HCT116 (cell line): ENCODE measurements around the gene KANK3. TPM values are rescaled to one million over a fixed set of nuclear protein-coding genes. Genes with fewer than 3 reads are reported as not detected.
A peak's percentile ranks its signal among the peaks of the same experiment; 100 is the strongest.

Experiments
- ATAC-seq: fragments of 200-7000 bp; cut with Tn5 transposase; 2 replicates; pipeline ENCODE4 v1.9.1; 2020; ENCODE audit warnings: mild to moderate bottlenecking, moderate library complexity
- BruUV-seq: library from RNA; stranded (reverse); fragments of 400-500 nt; replicated peaks from 2 replicates; lab custom pipeline; 2021; lab: Mats Ljungman, UMichigan
- CTCF ChIA-PET: fragments of 300-600 bp; sonication (Branson Sonifier 250); formaldehyde crosslinking; loops from one replicate; lab custom pipeline; 2021; ENCODE audit warnings: antibody characterized with exemption; lab: Charles Lee
- POLR2A ChIA-PET: fragments of 300-600, 350-600 bp; sonication (Branson Sonifier 250); formaldehyde crosslinking; loops from one replicate; lab custom pipeline; 2021; ENCODE audit warnings: antibody characterized with exemption; lab: Charles Lee
- RAD21 ChIA-PET, 2 experiments: fragments of 300-600 bp; sonication (Branson Sonifier 250); formaldehyde crosslinking; loops; one replicate each; lab custom pipeline; 2023; ENCODE audit warnings: low total read pairs in 2 of 2; ENCODE audit not compliant: uncharacterized antibody in 2 of 2, unreplicated experiment in 2 of 2, low non-redundant PET in 1 of 2; lab: Charles Lee
- DNase-seq: peaks from one replicate; pipeline ENCODE4 v3.0.0-alpha.2; 2010; ENCODE audit warnings: low read depth, low spot score
- H2AFZ ChIP-seq: fragments of 200-600 bp; shearing (Covaris generic), sonication (generic); 2 replicates; pipeline ENCODE4 v1.6.1; 2017; ENCODE audit warnings: low read depth, mixed run types, mixed read lengths, antibody characterized with exemption, low read length; ENCODE audit not compliant: poor library complexity, severe bottlenecking
- H3K27ac ChIP-seq: 2 replicates; pipeline ENCODE4 v1.5.1; 2012; ENCODE audit warnings: low read depth, low read length
- H3K27me3 ChIP-seq: fragments of 200-600 bp; sonication (generic); 2 replicates; pipeline ENCODE4 v1.6.1; 2016; ENCODE audit warnings: mixed run types, low read length, mixed read lengths; ENCODE audit not compliant: insufficient read depth
- H3K36me3 ChIP-seq, 2 experiments: fragments of 200-500 bp in 1 of 2; fragments of 200-600 bp in 1 of 2; sonication (Bioruptor generic) in 1 of 2; sonication (generic) in 1 of 2; 2 replicates each; pipeline versions ENCODE4 v1.5.1 to v1.6.1; 2014 to 2016; ENCODE audit warnings: low read length in 2 of 2, inconsistent platforms in 1 of 2, mixed read lengths in 1 of 2, mixed run types in 1 of 2; ENCODE audit not compliant: insufficient read depth in 2 of 2, control insufficient read depth in 1 of 2
- H3K4me1 ChIP-seq, 2 experiments: fragments of 200-600 bp in 1 of 2; sonication (generic) in 1 of 2; 2 replicates each; pipeline versions ENCODE4 v1.5.1 to v1.6.1; 2012 to 2017; ENCODE audit warnings: low read length in 2 of 2, inconsistent platforms in 1 of 2, mild to moderate bottlenecking in 1 of 2, mixed read lengths in 1 of 2, mixed run types in 1 of 2, moderate library complexity in 1 of 2; ENCODE audit not compliant: insufficient read depth in 2 of 2, control insufficient read depth in 1 of 2
- H3K4me2 ChIP-seq: fragments of 200-600 bp; sonication (generic); 2 replicates; pipeline ENCODE4 v1.6.1; 2017; ENCODE audit warnings: mixed run types, low read length, mixed read lengths
- H3K4me3 ChIP-seq, 2 experiments: fragments of 200-600 bp in 1 of 2; sonication (generic) in 1 of 2; replicated peaks in 1 of 2; 2 replicates each; pipeline ENCODE4 v1.5.1; 2011 to 2016; ENCODE audit warnings: low read length in 2 of 2, control low read depth in 1 of 2, low read depth in 1 of 2, mild to moderate bottlenecking in 1 of 2, mixed read lengths in 1 of 2, mixed run types in 1 of 2
- H3K79me2 ChIP-seq: fragments of 200-600 bp; sonication (generic); 2 replicates; pipeline ENCODE4 v1.6.1; 2017; ENCODE audit warnings: mild to moderate bottlenecking, mixed run types, low read length, moderate library complexity, mixed read lengths; ENCODE audit not compliant: insufficient read depth
- H3K9ac ChIP-seq: fragments of 200-600 bp; sonication (generic); 2 replicates; pipeline ENCODE4 v1.6.1; 2016; ENCODE audit warnings: low read length, mixed read lengths
- H3K9me2 ChIP-seq: fragments of 200-600 bp; sonication (generic), shearing (Covaris generic); 2 replicates; pipeline ENCODE4 v1.6.1; 2017; ENCODE audit warnings: mixed run types, mild to moderate bottlenecking, moderate library complexity; ENCODE audit not compliant: insufficient read depth
- H3K9me3 ChIP-seq, 2 experiments: fragments of 200-500 bp in 1 of 2; fragments of 200-600 bp in 1 of 2; sonication (Bioruptor generic) in 1 of 2; sonication (generic) in 1 of 2; 2 replicates each; pipeline ENCODE4 v1.6.1; 2014 to 2017; ENCODE audit warnings: low read length in 2 of 2, mixed read lengths in 2 of 2, inconsistent platforms in 1 of 2, low read depth in 1 of 2, mild to moderate bottlenecking in 1 of 2, mixed run types in 1 of 2, moderate library complexity in 1 of 2; ENCODE audit not compliant: control insufficient read depth in 1 of 2, insufficient read depth in 1 of 2
- H4K20me1 ChIP-seq: fragments of 200-600 bp; sonication (generic), shearing (Covaris generic); 2 replicates; pipeline ENCODE4 v1.6.1; 2017; ENCODE audit warnings: mixed run types, mild to moderate bottlenecking, moderate library complexity; ENCODE audit not compliant: insufficient read depth
- CBX3 ChIP-seq: IDR thresholded peaks from 2 replicates; pipeline ENCODE4 v1.6.1; 2012; ENCODE audit warnings: low read depth
- CEBPB ChIP-seq: IDR thresholded peaks from 2 replicates; pipeline ENCODE4 v1.6.1; 2012; ENCODE audit warnings: low read depth
- CTCF ChIP-seq, 3 experiments: fragments of 200-600 bp in 1 of 3; sonication (generic) in 1 of 3; IDR thresholded peaks in 2 of 3; conservative IDR thresholded peaks in 1 of 3; 2 replicates each; pipeline ENCODE4 v1.5.1; 2012 to 2017; ENCODE audit warnings: low read depth in 2 of 3, low read length in 2 of 3, antibody characterized with exemption in 1 of 3, borderline replicate concordance in 1 of 3, control low read depth in 1 of 3, mild to moderate bottlenecking in 1 of 3, mixed read lengths in 1 of 3, mixed run types in 1 of 3, moderate library complexity in 1 of 3; ENCODE audit not compliant: insufficient read depth in 1 of 3
- ELF1 ChIP-seq: IDR thresholded peaks from 2 replicates; pipeline ENCODE4 v1.6.1; 2012; ENCODE audit warnings: low read depth, borderline replicate concordance
- EZH2phosphoT487 ChIP-seq: fragments of 200-600 bp; IDR thresholded peaks from 2 replicates; pipeline ENCODE4 v1.6.1; 2018; ENCODE audit warnings: antibody characterized with exemption, borderline replicate concordance
- FOSL1 ChIP-seq: IDR thresholded peaks from 2 replicates; pipeline ENCODE4 v1.6.1; 2012; ENCODE audit warnings: low read depth
- JUND ChIP-seq: IDR thresholded peaks from 2 replicates; pipeline ENCODE4 v1.6.1; 2012
- MAX ChIP-seq: IDR thresholded peaks from 2 replicates; pipeline ENCODE4 v1.6.1; 2012
- POLR2A ChIP-seq: IDR thresholded peaks from 2 replicates; pipeline ENCODE4 v1.7.0; 2011; ENCODE audit warnings: borderline replicate concordance; ENCODE audit not compliant: insufficient read depth, insufficient read length; ENCODE audit errors: extremely low read depth
- POLR2AphosphoS5 ChIP-seq: IDR thresholded peaks from 2 replicates; pipeline ENCODE4 v1.6.1; 2011; ENCODE audit warnings: mild to moderate bottlenecking, low read depth, low read length, moderate library complexity
- SIN3A ChIP-seq: IDR thresholded peaks from 2 replicates; pipeline ENCODE4 v1.6.1; 2012; ENCODE audit warnings: low read depth
- SP1 ChIP-seq: IDR thresholded peaks from 2 replicates; pipeline ENCODE4 v1.6.1; 2012; ENCODE audit warnings: low read depth
- SRF ChIP-seq: IDR thresholded peaks from 2 replicates; pipeline ENCODE4 v1.6.1; 2012; ENCODE audit warnings: low read depth
- TCF7L2 ChIP-seq: IDR thresholded peaks from 2 replicates; pipeline ENCODE4 v1.7.0; 2011; ENCODE audit warnings: borderline replicate concordance, inconsistent platforms; ENCODE audit not compliant: insufficient read depth, insufficient read length; ENCODE audit errors: extremely low read depth
- YY1 ChIP-seq: IDR thresholded peaks from 2 replicates; pipeline ENCODE4 v1.6.1; 2011; ENCODE audit warnings: low read length, low read depth, moderate library complexity, mild to moderate bottlenecking; ENCODE audit not compliant: insufficient replicate concordance; ENCODE audit errors: extremely low read depth
- ZFX ChIP-seq: fragments of 450-650 bp; IDR thresholded peaks from 2 replicates; pipeline ENCODE4 v1.6.1; 2017
- intact Hi-C: fragments of 100-400 bp; cut with micrococcal nuclease; formaldehyde crosslinking; loops from 2 replicates; pipeline ENCODE4 v1.10.0; 2022
- total RNA-seq: library from RNA; stranded (reverse); gene quantifications from one replicate; pipeline ENCODE4 v1.2.1, GENCODE V29; 2021; ENCODE audit not compliant: unreplicated experiment

Gene KANK3
- total RNA-seq, 1 experiment from 2014 or later: 21.7 TPM

- Histone ChIP-seq H3K27me3 (no peaks in the 10 kb centered on the region), H3K27ac (peak overlapping the region; percentile 74), H3K79me2 (peaks cover 61% of the 10 kb centered on the region), H4K20me1 (peaks cover 5% of the 10 kb centered on the region; the same call in 1 of the 2 replicates), H3K4me2 (peak overlapping the region; percentile 96), H2AFZ (no peak overlapping the region), H3K36me3 (peaks cover 12 to 35% of the 10 kb centered on the region in 2 experiments), H3K9ac (peak overlapping the region; percentile 100), H3K4me3 (peak overlapping the region; percentile 91 to 100), H3K4me1 (peaks cover 12 to 25% of the 10 kb centered on the region in 2 experiments; a peak in 3 of 4 replicates), H3K9me2 (no peaks in the 10 kb centered on the region), H3K9me3 (no peaks in the 10 kb centered on the region)
- RAD21 ChIA-PET: interaction anchor here in 1 of 2 experiments (0.6 kb wide), 1 partner anchor 67 kb away, joined by 4 read pairs; no protein-coding TSS in a partner anchor
- DNase-seq (no peak), ATAC-seq (peak; percentile 9)
- POLR2A ChIA-PET: interaction anchor here (1.0 to 4.1 kb wide), 2 partner anchors 10 to 15 kb away, joined by 4 to 37 read pairs; no protein-coding TSS in a partner anchor
- BruUV-seq: TSS peak; percentile 68
- TF ChIP-seq SRF: no peak
- TF ChIP-seq POLR2A: no peak
- TF ChIP-seq SIN3A: no peak
- no peak for TF ChIP-seq POLR2AphosphoS5
- TF ChIP-seq CTCF (IDR thresholded peaks at IDR 0.05 in 2 of 3, conservative IDR thresholded peaks at IDR 0.05 in 1 of 3; ENCODE audit: borderline replicate concordance in 1 of 3, insufficient read depth in 1 of 3, low read depth in 2 of 3, low read length in 2 of 3): no peak
- no peak for TF ChIP-seq YY1
- TF ChIP-seq CEBPB: no peak
- TF ChIP-seq EZH2phosphoT487: no peak
- TF ChIP-seq MAX: no peak
- TF ChIP-seq TCF7L2: no peak
- TF ChIP-seq ZFX: no peak
- no peak for TF ChIP-seq CBX3
- TF ChIP-seq ELF1: no peak
- no peak for TF ChIP-seq FOSL1
- no peak for TF ChIP-seq SP1
- TF ChIP-seq JUND: no peak
- intact Hi-C loops: no loop called here
- CTCF ChIA-PET: interaction anchor here (0.6 kb wide), 1 partner anchor 60 kb away, joined by 3 read pairs; no protein-coding TSS in a partner anchor
These were observed 22.4 kb downstream of the KANK3 start for GRCh38 chr19:8320564-8321066.
